ENCODE measurements around the gene HIVEP3. TPM values are rescaled to one million over a fixed set of nuclear protein-coding genes. Genes with fewer than 3 reads are reported as not detected.

Gene HIVEP3
- total RNA-seq, 1 experiment from 2014 or later, result 1.4 TPM

GRCh38 chr1:41665962-41666917 is 252.5 kb downstream of the HIVEP3 start:
- no peak for DNase-seq (ENCODE audit: low read depth)
- in situ Hi-C loops (cut with HindIII; ENCODE audit: low pct_unique_long_range_greater_than_20kb, low sequenced_read_pairs), result no loop called here

GRCh38 chr1:41664861-41665640 is 253.7 kb downstream of the HIVEP3 start:
- peak; percentile 41 for DNase-seq (ENCODE audit: low read depth)
- in situ Hi-C loops (cut with HindIII; ENCODE audit: low pct_unique_long_range_greater_than_20kb, low sequenced_read_pairs), result no loop called here

GRCh38 chr1:41663671-41664400 is 254.9 kb downstream of the HIVEP3 start:
- no peak for DNase-seq (ENCODE audit: low read depth)
- in situ Hi-C loops (cut with HindIII; ENCODE audit: low pct_unique_long_range_greater_than_20kb, low sequenced_read_pairs), result no loop called here

GRCh38 chr1:41662765-41663437 is 255.8 kb downstream of the HIVEP3 start:
- DNase-seq (ENCODE audit: low read depth), result no peak
- in situ Hi-C loops (cut with HindIII; ENCODE audit: low pct_unique_long_range_greater_than_20kb, low sequenced_read_pairs), result no loop called here

GRCh38 chr1:41662061-41662764 is 256.5 kb downstream of the HIVEP3 start:
- no peak for DNase-seq (ENCODE audit: low read depth)
- in situ Hi-C loops (cut with HindIII; ENCODE audit: low pct_unique_long_range_greater_than_20kb, low sequenced_read_pairs), result no loop called here

- DNase-seq (ENCODE audit: low read depth), result no peak
- in situ Hi-C loops (cut with HindIII; ENCODE audit: low pct_unique_long_range_greater_than_20kb, low sequenced_read_pairs), result no loop called here
Measured at GRCh38 chr1:41661428-41662060, 257.2 kb downstream of the HIVEP3 start.

- DNase-seq (ENCODE audit: low read depth), result no peak
- in situ Hi-C loops (cut with HindIII; ENCODE audit: low pct_unique_long_range_greater_than_20kb, low sequenced_read_pairs), result no loop called here
Measured at GRCh38 chr1:41660570-41661427, 257.9 kb downstream of the HIVEP3 start.

- in situ Hi-C loops (cut with HindIII; ENCODE audit: low pct_unique_long_range_greater_than_20kb, low sequenced_read_pairs), result no loop called here
- DNase-seq (ENCODE audit: low read depth), result no peak
Measured at GRCh38 chr1:41659903-41660302, 258.8 kb downstream of the HIVEP3 start.

GRCh38 chr1:41659159-41659495 is 259.6 kb downstream of the HIVEP3 start:
- in situ Hi-C loops (cut with HindIII; ENCODE audit: low pct_unique_long_range_greater_than_20kb, low sequenced_read_pairs), result no loop called here
- DNase-seq (ENCODE audit: low read depth), result no peak

- in situ Hi-C loops (cut with HindIII; ENCODE audit: low pct_unique_long_range_greater_than_20kb, low sequenced_read_pairs), result no loop called here
- no peak for DNase-seq (ENCODE audit: low read depth)
Measured at GRCh38 chr1:41658431-41659158, 260.1 kb downstream of the HIVEP3 start.

- in situ Hi-C loops (cut with HindIII; ENCODE audit: low pct_unique_long_range_greater_than_20kb, low sequenced_read_pairs), result no loop called here
Measured at GRCh38 chr1:41657679-41658295, 260.9 kb downstream of the HIVEP3 start.

GRCh38 chr1:41656825-41657500 is 261.8 kb downstream of the HIVEP3 start:
- no peak for DNase-seq (ENCODE audit: low read depth)
- in situ Hi-C loops (cut with HindIII; ENCODE audit: low pct_unique_long_range_greater_than_20kb, low sequenced_read_pairs), result no loop called here

More at GRCh38 chr1:41657679-41658295, 260.9 kb downstream of the HIVEP3 start:
- no peak for DNase-seq (ENCODE audit: low read depth)

- DNase-seq (ENCODE audit: low read depth), result no peak
- in situ Hi-C loops (cut with HindIII; ENCODE audit: low pct_unique_long_range_greater_than_20kb, low sequenced_read_pairs), result no loop called here
Measured at GRCh38 chr1:41656068-41656467, 262.7 kb downstream of the HIVEP3 start.

- in situ Hi-C loops (cut with HindIII; ENCODE audit: low pct_unique_long_range_greater_than_20kb, low sequenced_read_pairs), result no loop called here
- no peak for DNase-seq (ENCODE audit: low read depth)
Measured at GRCh38 chr1:41655632-41656031, 263.1 kb downstream of the HIVEP3 start.

GRCh38 chr1:41653574-41653973 is 265.1 kb downstream of the HIVEP3 start:
- DNase-seq (ENCODE audit: low read depth), result no peak
- in situ Hi-C loops (cut with HindIII; ENCODE audit: low pct_unique_long_range_greater_than_20kb, low sequenced_read_pairs), result no loop called here
